PC-3 (cell line): ENCODE measurements around the gene YJU2. TPM values are rescaled to one million over a fixed set of nuclear protein-coding genes. Genes with fewer than 3 reads are reported as not detected.

Experiments
- ATAC-seq: fragments of 200-7000 bp; cut with Tn5 transposase; 2 replicates; pipeline ENCODE4 v1.9.1; 2020; ENCODE audit warnings: mild to moderate bottlenecking, moderate library complexity
- BruUV-seq: library from RNA; stranded (reverse); fragments of 400-500 nt; replicated peaks from 2 replicates; lab custom pipeline; 2021; lab: Mats Ljungman, UMichigan
- CTCF ChIA-PET: fragments of 300-600 bp; sonication (Branson Sonifier 250); formaldehyde crosslinking; loops from one replicate; lab custom pipeline; 2022; ENCODE audit warnings: antibody characterized with exemption; lab: Charles Lee
- POLR2A ChIA-PET: fragments of 300-600 bp; sonication (Branson Sonifier 250); formaldehyde crosslinking; loops from one replicate; lab custom pipeline; 2022; ENCODE audit warnings: antibody characterized with exemption; ENCODE audit not compliant: unreplicated experiment; lab: Charles Lee
- DNase-seq: peaks from one replicate; pipeline ENCODE4 v3.0.0-alpha.2; 2015
- H2AFZ ChIP-seq: fragments of 300-600 bp; sonication (generic); 2 replicates; pipeline ENCODE4 v1.6.0; 2016; ENCODE audit warnings: antibody characterized with exemption, low read length
- H3F3A ChIP-seq: fragments of 300-600 bp; sonication (generic); one replicate; pipeline ENCODE4 v1.6.0; 2017; ENCODE audit warnings: antibody characterized with exemption, low read length, control low read depth, mild to moderate bottlenecking; ENCODE audit not compliant: unreplicated experiment
- H3K27ac ChIP-seq: fragments of 300-600 bp; sonication (generic); 2 replicates; pipeline ENCODE4 v1.5.1; 2016; ENCODE audit warnings: mild to moderate bottlenecking, low read length
- H3K27me3 ChIP-seq: fragments of 300-600 bp; sonication (generic); 2 replicates; pipeline ENCODE4 v1.6.1; 2016; ENCODE audit warnings: low read length, mixed read lengths
- H3K36me3 ChIP-seq: fragments of 300-600 bp; sonication (generic); 2 replicates; pipeline ENCODE4 v1.6.1; 2016; ENCODE audit warnings: low read depth, mixed run types, low read length, mixed read lengths
- H3K4me1 ChIP-seq: fragments of 300-600 bp; sonication (generic); 2 replicates; pipeline ENCODE4 v1.5.1; 2016; ENCODE audit warnings: low read length; ENCODE audit not compliant: insufficient read depth
- H3K4me2 ChIP-seq: fragments of 300-600 bp; sonication (generic); 2 replicates; pipeline ENCODE4 v1.6.0; 2016; ENCODE audit warnings: low read length
- H3K4me3 ChIP-seq: fragments of 300-600 bp; sonication (generic); 2 replicates; pipeline ENCODE4 v1.5.1; 2016; ENCODE audit warnings: mild to moderate bottlenecking, low read length, mixed read lengths
- H3K79me2 ChIP-seq: fragments of 300-600 bp; sonication (generic); 2 replicates; pipeline ENCODE4 v1.6.1; 2017; ENCODE audit warnings: low read length, mixed read lengths
- H3K9ac ChIP-seq: fragments of 300-600 bp; sonication (generic); 2 replicates; pipeline ENCODE4 v1.6.0; 2016; ENCODE audit warnings: mild to moderate bottlenecking, low read length
- H3K9me2 ChIP-seq: fragments of 300-600 bp; sonication (generic); replicated peaks from 2 replicates; pipeline ENCODE4 v1.6.1; 2016; ENCODE audit warnings: mixed run types, low read length, mixed read lengths
- H3K9me3 ChIP-seq: fragments of 300-600 bp; sonication (generic); 2 replicates; pipeline ENCODE4 v1.6.1; 2016; ENCODE audit warnings: low read length, mixed read lengths
- H4K20me1 ChIP-seq: fragments of 300-600 bp; sonication (generic); 2 replicates; pipeline ENCODE4 v1.6.1; 2016; ENCODE audit warnings: low read length, mixed read lengths
- CTCF ChIP-seq: fragments of 300-600 bp; sonication (generic); conservative IDR thresholded peaks from 2 replicates; pipeline ENCODE4 v1.5.1; 2017; ENCODE audit warnings: antibody characterized with exemption, low read depth, mild to moderate bottlenecking, low read length
- EZH2 ChIP-seq: fragments of 300-600 bp; sonication (generic); IDR thresholded peaks from one replicate; pipeline ENCODE4 v1.6.1; 2017; ENCODE audit warnings: antibody characterized with exemption, mild to moderate bottlenecking, low read length; ENCODE audit not compliant: unreplicated experiment
- EZH2phosphoT487 ChIP-seq: fragments of 300-600 bp; sonication (generic); IDR thresholded peaks from 2 replicates; pipeline ENCODE4 v1.6.1; 2018; ENCODE audit warnings: mild to moderate bottlenecking, antibody characterized with exemption, low read length, borderline replicate concordance
- intact Hi-C: fragments of 100-400 bp; cut with micrococcal nuclease; formaldehyde crosslinking; loops from 2 replicates; pipeline ENCODE4 v1.9.0; 2023
- total RNA-seq: library from RNA; depleted of rRNA; stranded (reverse); fragments of >200 nt; gene quantifications from 2 replicates; pipeline ENCODE4 v1.2.3, GENCODE V29; 2014

YJU2 gene
- total RNA-seq, 1 experiment from 2014 or later, result 33.1 TPM

DNA sequence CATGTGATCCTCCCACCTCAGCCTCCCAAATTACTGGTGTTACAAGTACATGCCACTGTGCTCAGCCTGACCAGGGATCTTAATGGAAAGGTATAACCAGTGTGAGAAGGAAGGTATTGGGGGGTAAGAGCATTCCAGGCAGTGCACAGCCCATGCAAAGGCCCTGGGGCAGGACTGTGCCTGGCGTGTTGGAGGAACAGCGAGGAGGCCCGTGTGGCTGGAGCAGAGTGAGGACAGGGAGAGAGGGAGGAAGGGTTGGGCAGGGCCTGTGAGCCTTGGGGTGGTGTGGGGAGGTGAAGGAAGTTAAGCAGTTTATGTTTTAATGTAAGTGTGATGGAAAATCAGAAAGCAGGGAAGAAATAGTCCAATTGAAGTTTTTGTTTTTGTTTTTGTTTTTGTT is 53.7 kb downstream of the YJU2 start:
- BruUV-seq, result no TSS peak

GRCh38 chr19:4301590-4302242 is 54.8 kb downstream of the YJU2 start:
- no peak overlapping the region for H3K4me3 ChIP-seq
- no peaks in the 10 kb centered on the region for H3K9me2 ChIP-seq
- no peak for TF ChIP-seq CTCF
- TF ChIP-seq EZH2phosphoT487, result no peak
- TF ChIP-seq EZH2, result no peak
- DNase-seq (no peak), ATAC-seq (no peak)
- H3K79me2 ChIP-seq, result no peaks in the 10 kb centered on the region
- H3K27ac ChIP-seq, result no peak overlapping the region
- BruUV-seq, result no TSS peak
- POLR2A ChIA-PET, result no interaction called here
- no peaks in the 10 kb centered on the region for H3K36me3 ChIP-seq
- H4K20me1 ChIP-seq, result no peaks in the 10 kb centered on the region
- H3K27me3 ChIP-seq, result no peaks in the 10 kb centered on the region
- H3K9ac ChIP-seq, result no peak overlapping the region
- H3K4me2 ChIP-seq, result no peak overlapping the region
- no peak overlapping the region for H2AFZ ChIP-seq
- H3K4me1 ChIP-seq, result no peaks in the 10 kb centered on the region
- CTCF ChIA-PET, result no interaction called here
- H3K9me3 ChIP-seq, result no peaks in the 10 kb centered on the region
- intact Hi-C loops, result no loop called here
- H3F3A ChIP-seq, result no peaks in the 10 kb centered on the region

More for the DNA sequence above, 53.7 kb downstream of the YJU2 start:
- CTCF ChIA-PET, result no interaction called here
- TF ChIP-seq EZH2phosphoT487 (no peak), CTCF (no peak), EZH2 (no peak)
- no peak overlapping the region for H3K4me2 ChIP-seq
- no peak overlapping the region for H2AFZ ChIP-seq
- POLR2A ChIA-PET, result no interaction called here
- ATAC-seq, result no peak
- no peaks in the 10 kb centered on the region for H3K9me2 ChIP-seq
- no peaks in the 10 kb centered on the region for H3F3A ChIP-seq
- no peaks in the 10 kb centered on the region for H3K4me1 ChIP-seq
- H3K9me3 ChIP-seq, result no peaks in the 10 kb centered on the region
- H3K4me3 ChIP-seq, result no peak overlapping the region
- DNase-seq, result no peak
- intact Hi-C loops, result no loop called here
- H4K20me1 ChIP-seq, result no peaks in the 10 kb centered on the region
- H3K9ac ChIP-seq, result no peak overlapping the region
- H3K27ac ChIP-seq, result no peak overlapping the region
- no peaks in the 10 kb centered on the region for H3K79me2 ChIP-seq
- H3K27me3 ChIP-seq, result no peaks in the 10 kb centered on the region
- no peaks in the 10 kb centered on the region for H3K36me3 ChIP-seq

DNA sequence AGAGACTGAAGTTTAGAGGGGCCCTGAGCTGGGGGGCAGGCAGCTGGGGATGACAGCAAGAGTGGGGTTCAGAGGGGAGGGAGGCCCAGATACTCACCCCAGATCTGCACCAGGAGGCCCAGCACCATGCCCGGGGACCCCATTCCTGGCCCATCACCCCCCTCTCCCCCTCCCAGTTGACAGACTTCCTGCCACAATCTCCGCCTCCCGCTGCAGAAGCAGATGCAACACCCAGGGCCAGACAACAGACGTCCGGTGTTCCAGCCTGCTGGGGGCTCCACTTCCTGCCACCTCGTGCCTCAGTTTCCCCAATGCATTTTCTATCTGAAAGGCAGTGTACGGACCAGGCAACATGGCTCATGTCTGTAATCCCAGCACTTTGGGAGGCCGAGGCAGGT is 55.4 kb downstream of the YJU2 start, which contains the start of gene TMIGD2:
TSS of gene TMIGD2 (minus strand) at position 147 of the 398 bp plus-strand sequence. CDS start at position 143, 4 bp downstream.
- Histone ChIP-seq H3K27ac (no peak within 1 kb of the TSS), H3K4me2 (no peak within 1 kb of the TSS), H3K4me3 (no peak within 1 kb of the TSS), H2AFZ (no peak within 1 kb of the TSS), H3K9ac (no peak within 1 kb of the TSS), H3K27me3 (no peaks in the 10 kb centered on the region), H4K20me1 (no peaks in the 10 kb centered on the region), H3K9me3 (no peaks in the 10 kb centered on the region), H3K9me2 (no peaks in the 10 kb centered on the region), H3K79me2 (no peaks in the 10 kb centered on the region), H3K36me3 (no peaks in the 10 kb centered on the region), H3F3A (no peaks in the 10 kb centered on the region), H3K4me1 (no peaks in the 10 kb centered on the region)
- no TSS peak for BruUV-seq
- TF ChIP-seq EZH2phosphoT487 (no peak), CTCF (no peak), EZH2 (no peak)
- intact Hi-C loops, result no loop called here
- CTCF ChIA-PET, result no interaction called here
- POLR2A ChIA-PET, result no interaction called here
- ATAC-seq (no peak), DNase-seq (no peak)
